K562 (cell line): ENCODE measurements around the gene ARHGAP26. TPM values are rescaled to one million over a fixed set of nuclear protein-coding genes. Genes with fewer than 3 reads are reported as not detected.
"Not testable (repeated sequence)": the region's sequence is repeated elsewhere in the genome, so short reads cannot be mapped to it uniquely, and the experiment has no call there.

Source experiments
- ATAC-seq: fragments of 200-7000 bp; cut with Tn5 transposase; 3 replicates; pipeline ENCODE4 v1.9.1; 2020; ENCODE audit warnings: moderate library complexity
- BruUV-seq: library from RNA; stranded (reverse); fragments of 400-500 nt; replicated peaks from 2 replicates; lab custom pipeline; 2021; lab: Mats Ljungman, UMichigan
- CTCF ChIA-PET: fragments of 300-600 bp; formaldehyde crosslinking; extraction: SDS; loops from one replicate; lab custom pipeline; 2021; ENCODE audit warnings: low intra/inter-chr PET ratio; lab: Yijun Ruan, JAX
- POLR2A ChIA-PET: fragments of 300-600, 350-650 bp; sonication (Branson Sonifier 250); formaldehyde crosslinking; extraction: SDS; loops from one replicate; lab custom pipeline; 2021; ENCODE audit warnings: antibody characterized with exemption, inconsistent platforms; lab: Yijun Ruan, JAX
- DNase-seq, 4 experiments: peaks; one replicate each; pipeline versions ENCODE4 v3.0.0 to v3.0.0-alpha.2; 2011 to 2018; ENCODE audit warnings: low spot score in 3 of 4, mixed read lengths in 3 of 4; ENCODE audit errors: extremely low read depth in 1 of 4
- FAIRE-seq: peaks from 2 replicates; lab custom pipeline; 2011; peaks lifted over from hg19 to GRCh38; lab: Jason Lieb, UNC
- H2AFZ ChIP-seq: 2 replicates; pipeline ENCODE4 v1.6.0; 2011; ENCODE audit warnings: low read depth, low read length, control low read depth, inconsistent platforms
- H3K27ac ChIP-seq: fragments of 200-600 bp; 3 replicates; pipeline ENCODE4 v1.8.0; 2011; ENCODE audit warnings: low read depth, mild to moderate bottlenecking, control low read depth, inconsistent platforms, low read length, moderate library complexity, mixed read lengths; ENCODE audit errors: extremely low read depth
- H3K27me3 ChIP-seq, 2 experiments: fragments of 300-600 bp in 1 of 2; 2 replicates in 1 of 2; 3 replicates in 1 of 2; pipeline versions ENCODE4 v1.6.0 to v1.8.0; 2011; ENCODE audit warnings: inconsistent platforms in 2 of 2, low read length in 2 of 2, mild to moderate bottlenecking in 1 of 2, mixed read lengths in 1 of 2, moderate library complexity in 1 of 2; ENCODE audit not compliant: control insufficient read depth in 2 of 2, insufficient read depth in 2 of 2
- H3K36me3 ChIP-seq: fragments of 300-600 bp; 3 replicates; pipeline ENCODE4 v1.8.0; 2011; ENCODE audit warnings: mild to moderate bottlenecking, low read length, inconsistent platforms; ENCODE audit not compliant: control insufficient read depth, insufficient read depth
- H3K4me1 ChIP-seq, 2 experiments: fragments of 200-600 bp in 1 of 2; replicated peaks in 1 of 2; 2 replicates in 1 of 2; 3 replicates in 1 of 2; pipeline versions ENCODE4 v1.5.1 to v1.8.0; 2011; ENCODE audit warnings: inconsistent platforms in 2 of 2, low read length in 2 of 2, mild to moderate bottlenecking in 1 of 2, mixed read lengths in 1 of 2, moderate library complexity in 1 of 2; ENCODE audit not compliant: control insufficient read depth in 2 of 2, insufficient read depth in 2 of 2
- H3K4me2 ChIP-seq: 2 replicates; pipeline ENCODE4 v1.6.1; 2011; ENCODE audit warnings: low read length, control low read depth, inconsistent platforms, mixed read lengths; ENCODE audit not compliant: insufficient read depth
- H3K4me3 ChIP-seq: fragments of 200-600 bp; sonication (generic), shearing (Covaris generic); 2 replicates; pipeline ENCODE4 v1.5.1; 2016; ENCODE audit warnings: control low read depth, inconsistent platforms
- H3K79me2 ChIP-seq: fragments of 200-600 bp; 3 replicates; pipeline ENCODE4 v1.8.0; 2011; ENCODE audit warnings: low read length, inconsistent platforms; ENCODE audit not compliant: control insufficient read depth, insufficient read depth
- H3K9ac ChIP-seq, 2 experiments: 2 replicates each; pipeline versions ENCODE4 v1.6.0 to v1.6.1; 2011; ENCODE audit warnings: low read depth in 2 of 2, low read length in 2 of 2, control low read depth in 1 of 2, inconsistent platforms in 1 of 2, mild to moderate bottlenecking in 1 of 2, mixed read lengths in 1 of 2; ENCODE audit not compliant: insufficient read depth in 1 of 2
- H3K9me1 ChIP-seq: one replicate; pipeline ENCODE4 v1.6.0; 2011; ENCODE audit warnings: inconsistent platforms, mild to moderate bottlenecking, low read length, moderate library complexity; ENCODE audit not compliant: control insufficient read depth, insufficient read depth
- H3K9me3 ChIP-seq: replicated peaks from 2 replicates; pipeline ENCODE4 v1.5.1; 2011; ENCODE audit warnings: low read depth, low read length, inconsistent platforms; ENCODE audit not compliant: control insufficient read depth, insufficient read depth
- H4K20me1 ChIP-seq: replicated peaks from 2 replicates; pipeline ENCODE4 v1.6.1; 2011; ENCODE audit warnings: low read length, inconsistent platforms, mixed read lengths; ENCODE audit not compliant: control insufficient read depth, insufficient read depth
- CREB5 ChIP-seq: fragments of 250-450 bp; sonication (Bioruptor Pico); IDR thresholded peaks from 2 replicates; pipeline ENCODE4 v1.5.0; 2020; ENCODE audit warnings: mild to moderate bottlenecking
- WGBS: fragments of 100-300 bp; shearing (Covaris generic); methylation state at CpG from one replicate; pipeline ENCODE4 v1.1.6; 2016; ENCODE audit warnings: low coverage, mixed read lengths; ENCODE audit not compliant: insufficient coverage; ENCODE audit errors: missing lambda C conversion rate; 5-methylcytosine and 5-hydroxymethylcytosine counted together
- in situ Hi-C: fragments of 300-500 bp; cut with MboI; formaldehyde crosslinking; loops from 4 replicates; pipeline ENCODE4 v1.15.0; 2018; ENCODE audit warnings: inconsistent platforms, mixed read lengths
- intact Hi-C: fragments of 100-400 bp; cut with micrococcal nuclease; formaldehyde crosslinking; loops from 2 replicates; pipeline ENCODE4 v1.14.2; 2022
- polyA plus RNA-seq, 8 experiments: library from polyadenylated mRNA; depleted of rRNA in 4 of 8; stranded (reverse) in 5 of 8; unstranded in 3 of 8; fragments of >200 nt; fragmentation: Nextera tagmentation in 2 of 8; fragmentation: Illumina TruSeq in 1 of 8; extraction: Ambion mirVana in 2 of 8; extraction: Trizol in 1 of 8; gene quantifications; 2 replicates each; pipeline versions ENCODE4 v1.2.1 to v1.2.3, GENCODE V29; 2011 to 2014; ENCODE audit warnings: inconsistent platforms in 1 of 8, missing spikeins in 1 of 8
- total RNA-seq, 7 experiments: library from RNA; depleted of rRNA in 6 of 7; stranded (reverse); fragments of >200 nt in 6 of 7; fragmentation: Illumina TruSeq in 2 of 7; extraction: Trizol in 2 of 7; gene quantifications; 2 replicates each; pipeline versions ENCODE4 v1.2.1 to v1.2.3, GENCODE V29; 2011 to 2021; ENCODE audit warnings: low replicate concordance in 1 of 7
- TF ChIP-seq, protein P1 (sequence below), 3 experiments: IDR thresholded peaks in 2 of 3; conservative IDR thresholded peaks in 1 of 3; 2 replicates each; pipeline ENCODE4 v1.5.1; 2011 to 2012; ENCODE audit warnings: low read length in 3 of 3, mild to moderate bottlenecking in 3 of 3, control low read depth in 2 of 3, improper control_type of control experiment in 1 of 3, inconsistent platforms in 1 of 3, low read depth in 1 of 3, mixed read lengths in 1 of 3, moderate library complexity in 1 of 3; ENCODE audit not compliant: insufficient read depth in 2 of 3

The ARHGAP26 gene
- total and polyA plus RNA-seq, 9 of the 15 experiments (the other 6 are each of a cell fraction or from before 2014, with no cell fraction given) = 0.13 to 1.1 (median 0.55) TPM

GRCh38 chr5:143094087-143094521, 323.9 kb downstream of the ARHGAP26 start:
- H4K20me1 ChIP-seq = no peaks in the 10 kb centered on the region
- ATAC-seq = no peak
- no peak overlapping the region for H3K4me2 ChIP-seq

GRCh38 chr5:143094608-143095007, 324.4 kb downstream of the ARHGAP26 start:
- H3K9me3 ChIP-seq, H3K27me3 ChIP-seq, H3K9ac ChIP-seq, CTCF ChIA-PET, H2AFZ ChIP-seq, ATAC-seq, H3K9me1 ChIP-seq, BruUV-seq, in situ Hi-C loops, H3K4me1 ChIP-seq, DNase-seq, H3K36me3 ChIP-seq, H4K20me1 ChIP-seq, intact Hi-C loops, H3K4me3 ChIP-seq, POLR2A ChIA-PET, H3K79me2 ChIP-seq, H3K4me2 ChIP-seq, FAIRE-seq, H3K27ac ChIP-seq: not testable (repeated sequence)
- 13% methylated on average over 3 of the region's 3 CpGs for WGBS

More at GRCh38 chr5:143094087-143094521, 323.9 kb downstream of the ARHGAP26 start:
- DNase-seq = no peak
- no peak overlapping the region for H2AFZ ChIP-seq
- H3K4me1 ChIP-seq = no peaks in the 10 kb centered on the region
- intact Hi-C loops = no loop called here
- CTCF ChIA-PET = no interaction called here
- BruUV-seq = no TSS peak
- no peak for FAIRE-seq
- no peak overlapping the region for H3K9ac ChIP-seq
- POLR2A ChIA-PET = interaction anchor here (0.6 kb wide), 1 partner anchor 134 kb away, joined by 3 read pairs; no protein-coding TSS in a partner anchor
- no peaks in the 10 kb centered on the region for H3K27me3 ChIP-seq
- no peak for TF ChIP-seq CREB5 (CRISPR knock-in tag)
- TF ChIP-seq, protein P1, sequence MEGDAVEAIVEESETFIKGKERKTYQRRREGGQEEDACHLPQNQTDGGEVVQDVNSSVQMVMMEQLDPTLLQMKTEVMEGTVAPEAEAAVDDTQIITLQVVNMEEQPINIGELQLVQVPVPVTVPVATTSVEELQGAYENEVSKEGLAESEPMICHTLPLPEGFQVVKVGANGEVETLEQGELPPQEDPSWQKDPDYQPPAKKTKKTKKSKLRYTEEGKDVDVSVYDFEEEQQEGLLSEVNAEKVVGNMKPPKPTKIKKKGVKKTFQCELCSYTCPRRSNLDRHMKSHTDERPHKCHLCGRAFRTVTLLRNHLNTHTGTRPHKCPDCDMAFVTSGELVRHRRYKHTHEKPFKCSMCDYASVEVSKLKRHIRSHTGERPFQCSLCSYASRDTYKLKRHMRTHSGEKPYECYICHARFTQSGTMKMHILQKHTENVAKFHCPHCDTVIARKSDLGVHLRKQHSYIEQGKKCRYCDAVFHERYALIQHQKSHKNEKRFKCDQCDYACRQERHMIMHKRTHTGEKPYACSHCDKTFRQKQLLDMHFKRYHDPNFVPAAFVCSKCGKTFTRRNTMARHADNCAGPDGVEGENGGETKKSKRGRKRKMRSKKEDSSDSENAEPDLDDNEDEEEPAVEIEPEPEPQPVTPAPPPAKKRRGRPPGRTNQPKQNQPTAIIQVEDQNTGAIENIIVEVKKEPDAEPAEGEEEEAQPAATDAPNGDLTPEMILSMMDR (IDR thresholded peaks at IDR 0.05 in 2 of 3, conservative IDR thresholded peaks at IDR 0.05 in 1 of 3; ENCODE audit: insufficient read depth in 2 of 3, low read depth in 1 of 3, low read length in 3 of 3) = peak in 1 of 3 experiments; percentile 39; a peak in 2 of 6 replicates
- in situ Hi-C loops = no loop called here
- no peaks in the 10 kb centered on the region for H3K9me3 ChIP-seq
- no peak overlapping the region for H3K27ac ChIP-seq
- 48% methylated on average over 16 of the region's 16 CpGs for WGBS
- no peaks in the 10 kb centered on the region for H3K36me3 ChIP-seq
- no peaks in the 10 kb centered on the region for H3K79me2 ChIP-seq
- H3K4me3 ChIP-seq = no peak overlapping the region
- H3K9me1 ChIP-seq = no peaks in the 10 kb centered on the region
